ENCODE measurements around the gene NFIX. TPM values are rescaled to one million over a fixed set of nuclear protein-coding genes. Genes with fewer than 3 reads are reported as not detected.

NFIX gene
- total and polyA plus RNA-seq, 2 donors (not counting 3 experiments of a cell fraction or from before 2014, with no cell fraction given): 9.8 to 37.7 TPM

DNA sequence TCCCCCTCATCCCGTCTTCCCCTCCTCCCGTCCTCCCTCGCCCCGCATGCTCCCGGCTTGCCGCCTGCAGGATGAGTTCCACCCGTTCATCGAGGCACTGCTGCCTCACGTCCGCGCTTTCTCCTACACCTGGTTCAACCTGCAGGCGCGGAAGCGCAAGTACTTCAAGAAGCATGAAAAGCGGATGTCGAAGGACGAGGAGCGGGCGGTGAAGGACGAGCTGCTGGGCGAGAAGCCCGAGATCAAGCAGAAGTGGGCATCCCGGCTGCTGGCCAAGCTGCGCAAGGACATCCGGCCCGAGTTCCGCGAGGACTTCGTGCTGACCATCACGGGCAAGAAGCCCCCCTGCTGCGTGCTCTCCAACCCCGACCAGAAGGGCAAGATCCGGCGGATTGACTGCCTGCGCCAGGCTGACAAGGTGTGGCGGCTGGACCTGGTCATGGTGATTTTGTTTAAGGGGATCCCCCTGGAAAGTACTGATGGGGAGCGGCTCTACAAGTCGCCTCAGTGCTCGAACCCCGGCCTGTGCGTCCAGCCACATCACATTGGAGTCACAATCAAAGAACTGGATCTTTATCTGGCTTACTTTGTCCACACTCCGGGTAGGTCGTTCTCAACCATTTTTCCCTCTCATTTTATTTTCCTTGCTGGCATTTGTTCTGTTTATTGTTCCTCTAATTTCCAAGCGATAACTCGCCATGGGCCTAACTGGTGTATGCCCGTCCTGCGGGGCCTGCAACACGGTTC is 29.8 kb downstream of the NFIX start:
- H3K4me2 ChIP-seq (ENCODE audit: insufficient read depth, low read length): peak overlapping the region; percentile 70
- DNase-seq (ENCODE audit: low read depth, low spot score) (peak; percentile 12), FAIRE-seq (no peak)
- H3K27me3 ChIP-seq (ENCODE audit: control insufficient read depth in 2 of 2, insufficient read depth in 2 of 2, low read length in 2 of 2): no peaks in the 10 kb centered on the region
- TSS peak; percentile 47 for BruUV-seq (replicated peaks)
- dilution Hi-C loops (cut with MboI; ENCODE audit: extremely low pct_ligation_motif_present, low sequenced_read_pairs): no loop called here
- ChIA-PET CTCF (interaction anchor here (1.3 to 4.5 kb wide), 3 partner anchors 9 to 36 kb away, joined by 6 to 38 read pairs (median 11); no protein-coding TSS in a partner anchor), POLR2A (no interaction called here)
- peak overlapping the region; percentile 20 for H2AFZ ChIP-seq (ENCODE audit: low read depth, low read length)
- peak overlapping the region in 1 of 3 experiments; percentile 24 for H3K4me3 ChIP-seq (replicated peaks in 1 of 3; ENCODE audit: insufficient read depth in 1 of 3, low read depth in 1 of 3, low read length in 3 of 3)
- H3K79me2 ChIP-seq (ENCODE audit: control insufficient read depth, insufficient read depth, low read length): no peaks in the 10 kb centered on the region
- peaks cover 36% of the 10 kb centered on the region for H3K4me1 ChIP-seq (ENCODE audit: control insufficient read depth, extremely low read depth, insufficient read depth, low read length)
- TF ChIP-seq, protein P1, sequence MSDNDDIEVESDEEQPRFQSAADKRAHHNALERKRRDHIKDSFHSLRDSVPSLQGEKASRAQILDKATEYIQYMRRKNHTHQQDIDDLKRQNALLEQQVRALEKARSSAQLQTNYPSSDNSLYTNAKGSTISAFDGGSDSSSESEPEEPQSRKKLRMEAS (IDR thresholded peaks at IDR 0.05; ENCODE audit: insufficient read depth, insufficient read length): no peak
- TF ChIP-seq CTCF (IDR thresholded peaks at IDR 0.05; ENCODE audit: extremely low read depth in 1 of 2, insufficient read depth in 1 of 2, low read depth in 1 of 2, low read length in 2 of 2): no peak
- TF ChIP-seq FOS (IDR thresholded peaks at IDR 0.05; ENCODE audit: borderline replicate concordance, insufficient read depth, low read length): no peak
- TF ChIP-seq JUN (IDR thresholded peaks at IDR 0.05; ENCODE audit: borderline replicate concordance, insufficient read depth, insufficient read length, low read depth): no peak
- TF ChIP-seq MYC (IDR thresholded peaks at IDR 0.05; ENCODE audit: low read depth, low read length): no peak
- TF ChIP-seq EZH2 (IDR thresholded peaks at IDR 0.05; ENCODE audit: borderline replicate concordance, low read depth, low read length, severe bottlenecking): no peak
- TF ChIP-seq POLR2A (IDR thresholded peaks at IDR 0.05; ENCODE audit: low read depth, low read length): no peak
- TF ChIP-seq POLR2AphosphoS5 (IDR thresholded peaks at IDR 0.05; ENCODE audit: insufficient read depth, low read depth, low read length): no peak
- no peak for TF ChIP-seq GATA2 (IDR thresholded peaks at IDR 0.05; ENCODE audit: insufficient read depth, insufficient read length, low read depth, low read length)
- no peaks in the 10 kb centered on the region for H3K9me3 ChIP-seq (replicated peaks; ENCODE audit: control insufficient read depth, insufficient read depth, low read length)
- no peak overlapping the region for H3K27ac ChIP-seq (ENCODE audit: insufficient read depth, low read depth, low read length)
- H3K36me3 ChIP-seq (ENCODE audit: control insufficient read depth in 2 of 2, extremely low read depth in 1 of 2, insufficient read depth in 2 of 2, low read length in 2 of 2): no peaks in the 10 kb centered on the region
- H4K20me1 ChIP-seq (replicated peaks; ENCODE audit: control insufficient read depth, extremely low read depth, insufficient read depth, low read length): no peaks in the 10 kb centered on the region
- H3K9ac ChIP-seq (replicated peaks; ENCODE audit: extremely low read depth, insufficient read depth, low read length): no peak overlapping the region
- intact Hi-C loops (cut with micrococcal nuclease): loop anchor here (5.0 kb wide), 1 partner anchor 37 kb away; no protein-coding TSS in a partner anchor
- H3K9me1 ChIP-seq (replicated peaks; ENCODE audit: control insufficient read depth, extremely low read depth, insufficient read depth, low read length): no peaks in the 10 kb centered on the region

Measured in endothelial cell of umbilical vein (primary cell).